GM12892 (cell line): ENCODE results near the gene CALR.

Source experiments
- POLR2A ChIP-seq: IDR thresholded peaks from 2 replicates; pipeline ENCODE4 v1.6.1; 2011; ENCODE audit warnings: low read depth, low read length, control low read depth
- POLR2AphosphoS5 ChIP-seq: IDR thresholded peaks from 2 replicates; pipeline ENCODE4 v1.6.1; 2011; ENCODE audit warnings: low read depth, low read length, control low read depth
- TAF1 ChIP-seq: IDR thresholded peaks from 2 replicates; pipeline ENCODE4 v1.6.1; 2011; ENCODE audit warnings: low read depth, mild to moderate bottlenecking, control low read depth, low read length, borderline replicate concordance

- TF ChIP-seq TAF1 (no peak), POLR2A (no peak), POLR2AphosphoS5 (no peak)
Measured at GRCh38 chr19:12921047-12921446, 17.4 kb upstream of the CALR start.
